Parathyroid adenoma (tissue), 2 donors: ENCODE results near the gene CYSRT1.
A peak's percentile ranks its signal among the peaks of the same experiment; 100 is the strongest.

ENCODE experiments used
- H2AFZ ChIP-seq: fragments of 300-600 bp; sonication (generic); one replicate; pipeline ENCODE4 v1.7.0; 2017; ENCODE audit warnings: antibody characterized with exemption, mild to moderate bottlenecking
- H3K27ac ChIP-seq: fragments of 300-600 bp; sonication (generic); one replicate; pipeline ENCODE4 v1.7.0; 2017
- H3K27me3 ChIP-seq: fragments of 300-600 bp; sonication (generic); one replicate; pipeline ENCODE4 v1.7.0; 2017; ENCODE audit warnings: low read length; ENCODE audit not compliant: control insufficient read depth, insufficient read depth
- H3K36me3 ChIP-seq: fragments of 300-600 bp; sonication (generic); one replicate; pipeline ENCODE4 v1.7.0; 2017; ENCODE audit warnings: low read length; ENCODE audit not compliant: control insufficient read depth, insufficient read depth
- H3K4me1 ChIP-seq: fragments of 300-600 bp; sonication (generic); one replicate; pipeline ENCODE4 v1.7.0; 2017; ENCODE audit warnings: control low read depth
- H3K4me2 ChIP-seq: fragments of 300-600 bp; sonication (generic); one replicate; pipeline ENCODE4 v1.7.0; 2017; ENCODE audit warnings: low read length
- H3K4me3 ChIP-seq: fragments of 300-600 bp; sonication (generic); one replicate; pipeline ENCODE4 v1.7.0; 2017; ENCODE audit warnings: low read depth, low read length
- H3K79me2 ChIP-seq: fragments of 300-600 bp; sonication (generic); one replicate; pipeline ENCODE4 v1.7.0; 2017; ENCODE audit warnings: control low read depth
- H3K9ac ChIP-seq: fragments of 300-600 bp; sonication (generic); one replicate; pipeline ENCODE4 v1.7.0; 2017; ENCODE audit warnings: mild to moderate bottlenecking
- H3K9me3 ChIP-seq: fragments of 300-600 bp; sonication (generic); one replicate; pipeline ENCODE4 v1.7.0; 2017; ENCODE audit warnings: low read length; ENCODE audit not compliant: control insufficient read depth
- CTCF ChIP-seq: fragments of 300-600 bp; sonication (generic); IDR thresholded peaks from one replicate; pipeline ENCODE4 v1.7.0; 2017; ENCODE audit warnings: antibody characterized with exemption, mild to moderate bottlenecking
- donor health status: primary hyperparathyroidism.

CYSRT1 gene

GRCh38 chr9:137183980-137184595 lies 40.9 kb upstream of the CYSRT1 start:
- Histone ChIP-seq H2AFZ (no peak overlapping the region), H3K4me2 (no peak overlapping the region), H3K4me3 (no peak overlapping the region), H3K27ac (no peak overlapping the region), H3K9me3 (no peaks in the 10 kb centered on the region), H3K79me2 (peaks cover 4% of the 10 kb centered on the region), H3K36me3 (no peaks in the 10 kb centered on the region), H3K4me1 (peaks cover 2% of the 10 kb centered on the region), H3K9ac (no peak overlapping the region), H3K27me3 (no peaks in the 10 kb centered on the region)
- no peak for TF ChIP-seq CTCF

- H2AFZ ChIP-seq, result no peak overlapping the region
- H3K36me3 ChIP-seq, result no peaks in the 10 kb centered on the region
- H3K27ac ChIP-seq, result no peak overlapping the region
- peaks cover 4% of the 10 kb centered on the region for H3K79me2 ChIP-seq
- H3K4me1 ChIP-seq, result peaks cover 8% of the 10 kb centered on the region
- no peak overlapping the region for H3K4me3 ChIP-seq
- no peak overlapping the region for H3K4me2 ChIP-seq
- H3K27me3 ChIP-seq, result no peaks in the 10 kb centered on the region
- no peak for TF ChIP-seq CTCF
- no peaks in the 10 kb centered on the region for H3K9me3 ChIP-seq
- no peak overlapping the region for H3K9ac ChIP-seq
These were observed 39.9 kb upstream of the CYSRT1 start for GRCh38 chr9:137184881-137185660.

GRCh38 chr9:137185921-137186320 lies 39.1 kb upstream of the CYSRT1 start:
- no peak overlapping the region for H3K9ac ChIP-seq
- no peak overlapping the region for H3K4me2 ChIP-seq
- no peaks in the 10 kb centered on the region for H3K36me3 ChIP-seq
- H3K4me1 ChIP-seq, result peaks cover 8% of the 10 kb centered on the region
- TF ChIP-seq CTCF, result no peak
- peaks cover 4% of the 10 kb centered on the region for H3K79me2 ChIP-seq
- H2AFZ ChIP-seq, result no peak overlapping the region
- no peak overlapping the region for H3K27ac ChIP-seq
- H3K4me3 ChIP-seq, result no peak overlapping the region
- H3K9me3 ChIP-seq, result no peaks in the 10 kb centered on the region
- H3K27me3 ChIP-seq, result no peaks in the 10 kb centered on the region

GRCh38 chr9:137186385-137186784 lies 38.6 kb upstream of the CYSRT1 start:
- no peak for TF ChIP-seq CTCF
- Histone ChIP-seq H3K36me3 (no peaks in the 10 kb centered on the region), H2AFZ (no peak overlapping the region), H3K79me2 (peaks cover 4% of the 10 kb centered on the region), H3K9me3 (no peaks in the 10 kb centered on the region), H3K4me3 (no peak overlapping the region), H3K4me1 (peaks cover 8% of the 10 kb centered on the region), H3K9ac (no peak overlapping the region), H3K27me3 (no peaks in the 10 kb centered on the region), H3K4me2 (peak overlapping the region; percentile 99), H3K27ac (no peak overlapping the region)

GRCh38 chr9:137187386-137187785 lies 37.6 kb upstream of the CYSRT1 start:
- H3K9me3 ChIP-seq, result no peaks in the 10 kb centered on the region
- peak overlapping the region; percentile 97 for H3K4me3 ChIP-seq
- TF ChIP-seq CTCF, result no peak
- H3K4me1 ChIP-seq, result peaks cover 8% of the 10 kb centered on the region
- H3K79me2 ChIP-seq, result peaks cover 4% of the 10 kb centered on the region
- H3K4me2 ChIP-seq, result peak overlapping the region; percentile 99
- H2AFZ ChIP-seq, result no peak overlapping the region
- H3K9ac ChIP-seq, result no peak overlapping the region
- H3K27me3 ChIP-seq, result no peaks in the 10 kb centered on the region
- no peaks in the 10 kb centered on the region for H3K36me3 ChIP-seq
- H3K27ac ChIP-seq, result no peak overlapping the region
